OCI-LY1 (cell line): ENCODE results near the gene LPCAT4.

ENCODE experiments used
- EZH2 ChIP-seq: fragments of 200-600 bp; sonication (generic), shearing (Covaris generic); IDR thresholded peaks from 2 replicates; pipeline ENCODE4 v1.8.0; 2017; ENCODE audit warnings: borderline replicate concordance, mixed run types, mild to moderate bottlenecking, antibody characterized with exemption, low read length, moderate library complexity, mixed read lengths
- TF ChIP-seq, protein P1 (sequence below): fragments of 200-600 bp; sonication (generic), shearing (Covaris generic); IDR thresholded peaks from 2 replicates; pipeline ENCODE4 v1.5.1; 2017; ENCODE audit warnings: mild to moderate bottlenecking, antibody characterized with exemption, low read length, moderate library complexity, mixed read lengths

DNA sequence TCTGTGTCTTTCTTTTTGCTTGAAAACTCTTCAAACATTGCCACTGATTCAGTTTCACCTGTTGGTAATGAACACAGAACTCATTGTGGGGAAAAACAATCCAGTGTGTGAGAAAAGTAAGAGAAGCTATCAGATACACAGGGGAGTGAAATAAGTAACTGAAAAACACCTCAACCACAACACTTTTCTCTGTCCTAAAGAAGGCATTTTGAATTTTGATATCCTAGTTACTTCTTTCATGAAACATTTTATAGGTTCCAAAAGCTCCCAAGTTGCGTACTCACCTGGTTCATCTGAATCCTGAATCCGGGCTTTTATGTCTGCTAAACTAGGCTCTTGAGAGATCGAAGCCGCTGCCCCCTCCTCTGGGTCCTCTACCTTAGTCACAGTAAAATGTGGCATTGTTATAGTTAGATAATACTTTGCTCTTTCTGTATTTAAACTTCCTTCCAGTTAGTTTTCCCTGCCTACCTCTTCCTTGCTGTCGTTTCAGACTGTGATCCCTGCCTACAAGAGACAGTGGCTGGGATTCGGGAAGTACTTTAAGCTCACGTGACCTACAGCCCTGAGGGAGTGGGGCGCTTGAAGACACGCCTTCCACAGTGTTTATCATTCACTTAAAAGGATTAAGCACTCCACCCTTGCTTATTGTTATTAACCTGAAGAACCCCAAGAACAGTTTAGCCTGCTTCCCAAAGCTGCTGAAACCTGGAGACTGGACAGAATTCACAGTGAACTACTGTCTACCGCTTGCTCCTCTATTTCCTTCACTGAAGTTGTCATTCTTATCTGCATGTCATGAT lies 48.5 kb downstream of the LPCAT4 start:
- TF ChIP-seq, protein P1, sequence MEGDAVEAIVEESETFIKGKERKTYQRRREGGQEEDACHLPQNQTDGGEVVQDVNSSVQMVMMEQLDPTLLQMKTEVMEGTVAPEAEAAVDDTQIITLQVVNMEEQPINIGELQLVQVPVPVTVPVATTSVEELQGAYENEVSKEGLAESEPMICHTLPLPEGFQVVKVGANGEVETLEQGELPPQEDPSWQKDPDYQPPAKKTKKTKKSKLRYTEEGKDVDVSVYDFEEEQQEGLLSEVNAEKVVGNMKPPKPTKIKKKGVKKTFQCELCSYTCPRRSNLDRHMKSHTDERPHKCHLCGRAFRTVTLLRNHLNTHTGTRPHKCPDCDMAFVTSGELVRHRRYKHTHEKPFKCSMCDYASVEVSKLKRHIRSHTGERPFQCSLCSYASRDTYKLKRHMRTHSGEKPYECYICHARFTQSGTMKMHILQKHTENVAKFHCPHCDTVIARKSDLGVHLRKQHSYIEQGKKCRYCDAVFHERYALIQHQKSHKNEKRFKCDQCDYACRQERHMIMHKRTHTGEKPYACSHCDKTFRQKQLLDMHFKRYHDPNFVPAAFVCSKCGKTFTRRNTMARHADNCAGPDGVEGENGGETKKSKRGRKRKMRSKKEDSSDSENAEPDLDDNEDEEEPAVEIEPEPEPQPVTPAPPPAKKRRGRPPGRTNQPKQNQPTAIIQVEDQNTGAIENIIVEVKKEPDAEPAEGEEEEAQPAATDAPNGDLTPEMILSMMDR: no peak
- TF ChIP-seq EZH2: no peak
